HG03442 (cell line): Measurements from ENCODE around the gene TRIM45.

ENCODE experiments used
- ATAC-seq: cut with Tn5 transposase; IDR thresholded peaks from one replicate; pipeline ENCODE4 v1.9.1; 2021; ENCODE audit warnings: mild to moderate bottlenecking, moderate library complexity; ENCODE audit not compliant: unreplicated experiment

TRIM45 gene

GRCh38 chr1:117066367-117066766 lies 55.2 kb downstream of the TRIM45 start:
- no peak for ATAC-seq

- ATAC-seq, result peak; percentile 26
Measured at GRCh38 chr1:117061986-117062415, 59.5 kb downstream of the TRIM45 start.
